Choroid plexus epithelial cell (primary cell): ENCODE data around the gene FMNL2.
A peak's percentile ranks its signal among the peaks of the same experiment; 100 is the strongest.

ENCODE experiments used
- DNase-seq: peaks from one replicate; pipeline ENCODE4 v3.0.0-alpha.2; 2010; ENCODE audit warnings: low read depth
- H3K4me3 ChIP-seq: 2 replicates; pipeline ENCODE4 v1.5.1; 2011; ENCODE audit warnings: low read depth, mild to moderate bottlenecking, control low read depth, low read length, moderate library complexity
- TF ChIP-seq, protein P1 (sequence below): conservative IDR thresholded peaks from 2 replicates; pipeline ENCODE4 v1.5.1; 2011; ENCODE audit warnings: low read depth, mild to moderate bottlenecking, control low read depth, inconsistent platforms, low read length, moderate library complexity

Gene FMNL2

DNA sequence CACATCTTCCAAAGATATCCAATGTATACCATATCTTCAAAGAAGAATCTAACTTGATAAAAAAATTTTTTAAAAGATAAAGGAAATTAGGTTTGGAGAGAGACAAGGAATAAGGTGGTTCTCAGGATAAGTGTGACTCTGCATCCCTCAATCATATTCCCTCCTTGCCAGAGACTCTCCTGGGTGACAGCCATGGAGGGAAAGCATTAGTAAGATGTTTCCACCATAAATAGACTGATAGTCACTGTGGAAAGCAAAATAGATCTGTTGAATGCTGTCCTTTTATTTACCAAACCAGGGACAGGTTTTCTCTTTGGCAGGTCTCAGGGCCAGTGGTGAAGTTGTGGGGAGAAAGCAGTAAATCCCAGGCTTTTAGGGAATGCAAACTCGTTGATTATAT is 274.7 kb downstream of the FMNL2 start:
- H3K4me3 ChIP-seq = no peak overlapping the region
- no peak for DNase-seq
- TF ChIP-seq, protein P1, sequence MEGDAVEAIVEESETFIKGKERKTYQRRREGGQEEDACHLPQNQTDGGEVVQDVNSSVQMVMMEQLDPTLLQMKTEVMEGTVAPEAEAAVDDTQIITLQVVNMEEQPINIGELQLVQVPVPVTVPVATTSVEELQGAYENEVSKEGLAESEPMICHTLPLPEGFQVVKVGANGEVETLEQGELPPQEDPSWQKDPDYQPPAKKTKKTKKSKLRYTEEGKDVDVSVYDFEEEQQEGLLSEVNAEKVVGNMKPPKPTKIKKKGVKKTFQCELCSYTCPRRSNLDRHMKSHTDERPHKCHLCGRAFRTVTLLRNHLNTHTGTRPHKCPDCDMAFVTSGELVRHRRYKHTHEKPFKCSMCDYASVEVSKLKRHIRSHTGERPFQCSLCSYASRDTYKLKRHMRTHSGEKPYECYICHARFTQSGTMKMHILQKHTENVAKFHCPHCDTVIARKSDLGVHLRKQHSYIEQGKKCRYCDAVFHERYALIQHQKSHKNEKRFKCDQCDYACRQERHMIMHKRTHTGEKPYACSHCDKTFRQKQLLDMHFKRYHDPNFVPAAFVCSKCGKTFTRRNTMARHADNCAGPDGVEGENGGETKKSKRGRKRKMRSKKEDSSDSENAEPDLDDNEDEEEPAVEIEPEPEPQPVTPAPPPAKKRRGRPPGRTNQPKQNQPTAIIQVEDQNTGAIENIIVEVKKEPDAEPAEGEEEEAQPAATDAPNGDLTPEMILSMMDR = no peak

DNA sequence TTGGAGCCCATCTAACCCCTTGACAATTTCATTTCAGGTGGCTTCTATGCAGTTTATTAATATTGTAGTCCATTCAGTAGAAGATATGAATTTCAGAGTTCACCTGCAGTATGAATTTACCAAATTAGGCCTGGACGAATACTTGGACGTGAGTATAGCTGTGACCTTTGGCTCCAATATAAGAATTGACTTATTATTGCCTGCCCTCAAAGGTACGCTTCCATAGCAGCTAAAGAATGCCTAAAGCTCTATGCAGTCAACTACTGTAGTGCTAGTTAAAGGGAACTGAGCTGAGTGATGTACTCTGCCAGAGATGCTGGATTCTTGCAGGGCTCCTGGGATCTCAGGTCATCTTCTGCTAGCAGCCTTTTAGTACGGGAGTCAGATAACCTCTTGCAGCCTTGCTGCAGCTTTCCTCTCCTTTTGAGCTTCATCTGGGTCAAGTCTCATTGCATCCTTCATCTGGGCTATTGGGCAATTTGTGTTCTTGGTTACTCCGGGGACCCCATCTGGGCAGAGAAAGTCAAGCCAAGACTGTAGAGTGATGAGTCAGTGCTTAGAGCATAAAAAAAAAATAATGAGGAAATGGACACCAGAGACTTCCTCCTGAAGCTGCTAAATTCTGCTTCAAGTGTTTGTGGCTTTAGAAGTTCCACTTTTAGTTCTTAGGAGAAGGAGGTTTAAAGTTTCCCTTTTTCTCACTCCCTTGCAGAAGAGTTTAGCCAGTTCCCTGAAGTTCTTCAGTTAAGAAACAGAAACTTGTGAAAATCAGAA is 276.7 kb downstream of the FMNL2 start:
- TF ChIP-seq, protein P1 = peak; percentile 22
- DNase-seq = peak; percentile 93
- H3K4me3 ChIP-seq = no peak overlapping the region

DNA sequence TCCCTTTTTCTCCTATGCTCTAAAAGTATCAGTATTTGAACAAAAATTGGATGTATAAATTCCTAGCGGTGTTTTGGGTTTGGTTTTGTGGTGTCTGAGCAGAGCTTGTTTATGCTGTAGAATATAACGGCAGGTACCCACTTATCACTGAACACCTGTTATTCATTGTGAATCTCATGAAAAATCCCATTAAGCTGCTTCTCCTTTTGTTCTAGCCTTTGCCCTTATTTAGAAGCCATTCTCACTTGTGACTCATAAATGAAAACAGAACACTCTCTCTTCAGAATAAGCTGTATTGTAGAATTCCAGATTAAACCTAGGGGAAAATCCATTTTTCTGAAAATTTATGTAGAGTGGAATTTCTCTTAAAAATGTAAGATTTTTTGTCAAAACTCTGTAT is 278.3 kb downstream of the FMNL2 start:
- H3K4me3 ChIP-seq = no peak overlapping the region

DNA sequence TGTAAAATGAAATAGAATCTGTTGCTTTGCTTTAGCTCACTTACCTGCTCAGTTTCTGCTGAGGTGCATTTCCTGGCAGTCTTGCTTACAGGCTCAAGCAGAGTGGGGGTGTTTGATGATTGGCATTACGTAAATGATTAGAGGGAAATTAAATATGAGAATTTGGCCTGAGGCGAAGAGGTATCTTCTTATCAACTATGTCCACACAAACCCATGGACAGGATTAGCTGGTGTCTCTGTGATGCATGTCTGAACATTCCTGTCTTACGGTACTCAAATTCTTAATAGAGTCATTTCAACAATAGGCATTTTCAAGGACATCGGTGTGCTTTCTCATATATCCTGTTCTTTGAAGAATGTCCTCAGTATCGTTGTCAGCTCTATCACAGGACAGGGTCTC is 280.2 kb downstream of the FMNL2 start:
- TF ChIP-seq, protein P1 = no peak
- DNase-seq = no peak
- no peak overlapping the region for H3K4me3 ChIP-seq

More for the DNA sequence above, 278.3 kb downstream of the FMNL2 start:
- TF ChIP-seq, protein P1 = no peak
- no peak for DNase-seq

DNA sequence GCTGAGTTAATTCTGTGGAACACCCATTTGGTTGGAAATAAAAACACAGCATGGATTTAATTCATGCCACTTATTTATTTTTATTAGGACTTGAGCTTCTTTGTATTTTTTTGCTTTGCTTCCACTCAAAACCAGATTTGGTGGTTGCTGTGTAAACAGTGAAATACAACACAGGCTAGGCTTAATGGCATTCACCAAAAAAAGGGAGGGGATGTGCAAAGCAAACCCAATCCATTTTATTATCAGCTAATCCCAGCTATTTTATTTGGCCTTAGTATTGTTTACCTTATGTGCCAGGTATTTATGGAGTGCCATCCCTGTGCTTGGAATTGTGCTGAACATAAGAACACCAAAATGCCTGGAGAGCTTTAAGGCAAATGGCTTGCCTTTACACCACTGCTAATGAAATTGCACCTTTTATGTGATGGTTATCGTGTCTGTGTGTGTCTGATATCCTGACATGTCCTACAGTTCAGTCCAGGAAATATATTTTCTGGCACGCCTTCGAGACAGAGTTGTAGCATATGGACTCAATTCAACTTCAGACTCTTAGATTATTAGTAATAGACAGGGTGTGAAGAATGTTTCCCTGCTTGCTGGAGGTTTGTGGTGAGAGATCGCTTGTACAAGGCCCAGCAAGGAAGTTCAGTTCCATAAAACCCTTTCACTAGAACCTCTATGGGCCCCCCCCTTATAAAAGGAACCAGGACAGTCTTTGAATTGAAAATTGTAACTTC is 282.6 kb downstream of the FMNL2 start:
- H3K4me3 ChIP-seq = no peak overlapping the region
- TF ChIP-seq, protein P1 = no peak
- no peak for DNase-seq

DNA sequence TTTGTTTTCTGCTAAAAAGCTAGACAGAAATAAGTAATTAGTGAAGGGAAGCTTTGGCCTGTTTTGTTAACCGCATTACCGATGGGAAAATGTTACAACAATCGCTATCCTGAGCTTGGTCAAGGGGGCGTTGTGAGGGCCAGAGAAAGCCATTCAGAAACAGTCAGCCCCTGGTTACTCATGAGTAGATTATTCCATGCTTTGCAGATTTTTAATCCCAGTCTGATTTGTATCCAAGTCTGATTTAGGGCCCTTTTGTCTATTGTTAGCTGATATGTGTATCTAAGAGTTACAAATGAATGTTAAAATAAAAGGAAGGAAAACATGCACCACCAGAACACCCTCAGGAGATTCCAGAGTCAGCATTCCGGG is 283.2 kb downstream of the FMNL2 start:
- no peak for DNase-seq
- TF ChIP-seq, protein P1 = no peak
- no peak overlapping the region for H3K4me3 ChIP-seq
